Thoracic aorta (tissue), 2 donors: Measurements from ENCODE around the gene PHEX. TPM values are rescaled to one million over a fixed set of nuclear protein-coding genes. Genes with fewer than 3 reads are reported as not detected.

Source experiments
- ATAC-seq: fragments of 150-250 bp; one replicate; pipeline ENCODE4 v1.8.0; 2017; ENCODE audit warnings: low read depth; ENCODE audit not compliant: insufficient number of reproducible peaks, low FRiP score
- DNase-seq: peaks from one replicate; pipeline ENCODE4 v3.0.0-alpha.2; 2020; ENCODE audit warnings: low spot score
- H3K27ac ChIP-seq, 2 donors: fragments of 200-600 bp; sonication (generic); 1 replicate in 1 of 2; 2 replicates in 1 of 2; pipeline ENCODE4 v1.5.1; 2016; ENCODE audit warnings: mild to moderate bottlenecking in 2 of 2, moderate library complexity in 2 of 2
- H3K27me3 ChIP-seq: fragments of 200-600 bp; sonication (generic); replicated peaks from 2 replicates; pipeline ENCODE4 v1.6.0; 2016; ENCODE audit warnings: mild to moderate bottlenecking; ENCODE audit not compliant: insufficient read depth
- H3K36me3 ChIP-seq: fragments of 200-600 bp; sonication (generic); one replicate; pipeline ENCODE4 v1.5.1; 2016
- H3K4me1 ChIP-seq, 2 donors: fragments of 200-600 bp; sonication (generic); 1 replicate in 1 of 2; 2 replicates in 1 of 2; pipeline versions ENCODE4 v1.5.1 to v1.6.0; 2016; ENCODE audit warnings: low read depth in 2 of 2, mild to moderate bottlenecking in 1 of 2; ENCODE audit not compliant: control insufficient read depth in 1 of 2
- H3K4me3 ChIP-seq: fragments of 200-600 bp; sonication (generic); 2 replicates; pipeline ENCODE4 v1.5.1; 2016; ENCODE audit warnings: mild to moderate bottlenecking
- H3K9me3 ChIP-seq: fragments of 200-600 bp; sonication (generic); 2 replicates; pipeline ENCODE4 v1.5.1; 2016
- total RNA-seq, 2 donors: library from RNA; depleted of rRNA; stranded (reverse); fragments of >200 nt; gene quantifications; one replicate each; pipeline versions ENCODE4 v1.1.0 to v1.2.3, GENCODE V29; 2016
- TF ChIP-seq, protein P1 (sequence below): fragments of 200-600 bp; sonication (generic); IDR thresholded peaks from one replicate; pipeline ENCODE4 v1.5.1; 2019; ENCODE audit warnings: antibody characterized with exemption

The PHEX gene
- total RNA-seq, 2 donors from 2014 or later, result 0.35 to 0.68 TPM

DNA sequence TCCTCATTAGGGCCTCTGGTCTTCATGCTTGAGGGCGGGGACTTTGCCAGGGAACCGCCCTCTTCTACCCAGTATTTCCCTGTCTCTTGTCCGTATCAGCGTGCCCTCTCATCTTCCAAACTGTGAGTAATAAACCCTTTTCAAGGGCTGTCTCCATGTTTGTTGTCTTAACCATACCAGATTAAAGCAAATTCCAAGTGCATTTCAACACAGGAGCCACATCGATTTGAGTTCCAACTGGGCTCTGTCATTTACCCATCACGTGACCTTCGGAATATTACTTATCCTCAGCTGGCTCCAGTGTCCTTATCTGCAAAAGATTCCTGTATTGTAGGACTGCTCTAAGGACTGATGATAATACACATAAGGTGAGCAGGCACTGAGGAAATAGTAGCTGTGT is 6.4 kb upstream of the PHEX start:
- H3K27ac ChIP-seq, result no peak overlapping the region
- H3K4me1 ChIP-seq, result no peaks in the 10 kb centered on the region
- no peaks in the 10 kb centered on the region for H3K27me3 ChIP-seq
- H3K9me3 ChIP-seq, result no peaks in the 10 kb centered on the region
- H3K36me3 ChIP-seq, result no peaks in the 10 kb centered on the region
- DNase-seq (no peak), ATAC-seq (no peak)
- TF ChIP-seq, protein P1, sequence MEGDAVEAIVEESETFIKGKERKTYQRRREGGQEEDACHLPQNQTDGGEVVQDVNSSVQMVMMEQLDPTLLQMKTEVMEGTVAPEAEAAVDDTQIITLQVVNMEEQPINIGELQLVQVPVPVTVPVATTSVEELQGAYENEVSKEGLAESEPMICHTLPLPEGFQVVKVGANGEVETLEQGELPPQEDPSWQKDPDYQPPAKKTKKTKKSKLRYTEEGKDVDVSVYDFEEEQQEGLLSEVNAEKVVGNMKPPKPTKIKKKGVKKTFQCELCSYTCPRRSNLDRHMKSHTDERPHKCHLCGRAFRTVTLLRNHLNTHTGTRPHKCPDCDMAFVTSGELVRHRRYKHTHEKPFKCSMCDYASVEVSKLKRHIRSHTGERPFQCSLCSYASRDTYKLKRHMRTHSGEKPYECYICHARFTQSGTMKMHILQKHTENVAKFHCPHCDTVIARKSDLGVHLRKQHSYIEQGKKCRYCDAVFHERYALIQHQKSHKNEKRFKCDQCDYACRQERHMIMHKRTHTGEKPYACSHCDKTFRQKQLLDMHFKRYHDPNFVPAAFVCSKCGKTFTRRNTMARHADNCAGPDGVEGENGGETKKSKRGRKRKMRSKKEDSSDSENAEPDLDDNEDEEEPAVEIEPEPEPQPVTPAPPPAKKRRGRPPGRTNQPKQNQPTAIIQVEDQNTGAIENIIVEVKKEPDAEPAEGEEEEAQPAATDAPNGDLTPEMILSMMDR, result no peak
- H3K4me3 ChIP-seq, result no peak overlapping the region

GRCh38 chrX:22026731-22027130 is 5.4 kb upstream of the PHEX start:
- no peak overlapping the region for H3K27ac ChIP-seq
- ATAC-seq (no peak), DNase-seq (no peak)
- TF ChIP-seq, protein P1, result no peak
- no peaks in the 10 kb centered on the region for H3K27me3 ChIP-seq
- H3K9me3 ChIP-seq, result no peaks in the 10 kb centered on the region
- H3K4me3 ChIP-seq, result no peak overlapping the region
- no peaks in the 10 kb centered on the region for H3K4me1 ChIP-seq
- H3K36me3 ChIP-seq, result no peaks in the 10 kb centered on the region

DNA sequence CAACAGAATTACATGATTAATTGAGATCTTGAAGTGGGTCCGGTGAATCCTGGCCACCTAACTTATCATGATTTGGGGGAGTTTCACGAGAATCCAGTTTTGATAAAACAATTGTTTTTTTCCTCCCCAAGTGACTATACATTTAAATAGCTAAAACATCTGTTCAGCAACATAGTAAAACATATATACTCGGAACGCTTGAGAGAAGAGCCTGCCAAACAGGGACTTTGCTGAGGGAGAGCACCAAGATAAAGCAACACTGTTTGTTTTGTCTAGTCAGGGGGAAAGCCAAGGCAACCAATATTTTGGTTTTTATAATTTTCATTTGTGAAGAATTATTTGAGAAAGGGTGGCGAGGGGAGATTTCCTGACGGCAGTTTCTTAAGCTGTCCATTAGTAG is 381 bp downstream of the PHEX start:
- no peaks in the 10 kb centered on the region for H3K36me3 ChIP-seq
- H3K27me3 ChIP-seq, result no peaks in the 10 kb centered on the region
- no peak for ATAC-seq
- H3K4me3 ChIP-seq, result no peak overlapping the region
- no peak overlapping the region for H3K27ac ChIP-seq
- no peak for DNase-seq
- H3K4me1 ChIP-seq, result no peaks in the 10 kb centered on the region
- H3K9me3 ChIP-seq, result no peaks in the 10 kb centered on the region
- TF ChIP-seq, protein P1, result no peak

DNA sequence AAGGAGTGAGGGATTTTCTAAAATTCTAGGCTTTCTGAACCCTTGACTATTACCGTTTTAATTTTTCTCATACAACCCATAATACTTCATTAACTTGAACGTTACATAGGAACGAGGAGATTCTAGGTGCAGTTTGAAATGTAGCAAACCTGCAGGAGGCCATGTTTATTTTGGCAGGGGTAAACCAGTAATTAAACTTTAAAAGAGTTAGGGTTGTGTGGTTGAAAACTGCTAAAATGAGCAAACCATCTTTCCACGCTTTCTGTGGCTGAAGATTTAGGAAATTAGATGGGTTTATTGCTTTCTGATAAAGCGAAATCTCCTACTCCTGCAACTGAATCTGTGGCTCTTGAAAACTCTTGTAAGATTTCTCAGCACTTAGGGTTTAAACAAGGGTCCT is 1.7 kb downstream of the PHEX start:
- ATAC-seq (no peak), DNase-seq (no peak)
- Histone ChIP-seq H3K4me1 (no peaks in the 10 kb centered on the region), H3K4me3 (no peak overlapping the region), H3K27me3 (no peaks in the 10 kb centered on the region), H3K36me3 (no peaks in the 10 kb centered on the region), H3K27ac (no peak overlapping the region), H3K9me3 (no peaks in the 10 kb centered on the region)
- TF ChIP-seq, protein P1, result no peak

- DNase-seq, result no peak
- TF ChIP-seq, protein P1, result no peak
- Histone ChIP-seq H3K9me3 (no peaks in the 10 kb centered on the region), H3K27ac (no peak overlapping the region), H3K4me3 (no peak overlapping the region), H3K4me1 (no peaks in the 10 kb centered on the region), H3K36me3 (no peaks in the 10 kb centered on the region), H3K27me3 (no peaks in the 10 kb centered on the region)
- no peak for ATAC-seq
Observed at GRCh38 chrX:22035236-22035635, 3.1 kb downstream of the PHEX start.
